Gastroesophageal sphincter (tissue), 4 donors: ENCODE results near the gene KIAA0586. TPM values are rescaled to one million over a fixed set of nuclear protein-coding genes. Genes with fewer than 3 reads are reported as not detected.

Experiments used
- ATAC-seq: fragments of 150-250 bp; one replicate; pipeline ENCODE4 v1.9.1; 2016; ENCODE audit warnings: mild to moderate bottlenecking, moderate library complexity
- H3K27ac ChIP-seq, 4 donors: fragments of 200-600 bp; sonication (generic) in 3 of 4; 1 replicate in 3 of 4; 2 replicates in 1 of 4; pipeline ENCODE4 v1.5.1; 2016 to 2019
- H3K27me3 ChIP-seq: fragments of 200-600 bp; sonication (generic); one replicate; pipeline ENCODE4 v1.5.1; 2019
- H3K36me3 ChIP-seq, 2 donors: fragments of 200-600 bp; sonication (generic); one replicate each; pipeline ENCODE4 v1.5.1; 2019; ENCODE audit warnings: control low read depth in 1 of 2
- H3K4me1 ChIP-seq, 3 donors: fragments of 200-600 bp; sonication (generic); 1 replicate in 2 of 3; 2 replicates in 1 of 3; pipeline ENCODE4 v1.5.1; 2016 to 2019; ENCODE audit warnings: control low read depth in 2 of 3
- H3K4me3 ChIP-seq, 2 donors: fragments of 200-600 bp; sonication (generic); one replicate each; pipeline ENCODE4 v1.5.1; 2019; ENCODE audit warnings: mild to moderate bottlenecking in 1 of 2, moderate library complexity in 1 of 2
- H3K9me3 ChIP-seq, 3 donors: fragments of 200-600 bp; sonication (generic); one replicate each; pipeline ENCODE4 v1.5.1; 2017 to 2019; ENCODE audit warnings: control low read depth in 2 of 3
- EP300 ChIP-seq: sonication (generic); formaldehyde crosslinking; IDR thresholded peaks from one replicate; pipeline ENCODE4 v1.6.1; 2017; ENCODE audit warnings: antibody characterized with exemption, mild to moderate bottlenecking
- POLR2A ChIP-seq, 2 donors: fragments of 450-650 bp; IDR thresholded peaks; one replicate each; pipeline ENCODE4 v1.6.1; 2017; ENCODE audit warnings: antibody characterized with exemption in 2 of 2, mild to moderate bottlenecking in 2 of 2, moderate library complexity in 1 of 2
- POLR2AphosphoS5 ChIP-seq: sonication (generic); formaldehyde crosslinking; IDR thresholded peaks from one replicate; pipeline ENCODE4 v1.6.1; 2017; ENCODE audit warnings: antibody characterized with exemption
- WGBS, 2 donors: methylation state at CpG; one replicate each; pipeline ENCODE4 v1.1.5; 2018; ENCODE audit warnings: low coverage in 1 of 2; 5-methylcytosine and 5-hydroxymethylcytosine counted together
- total RNA-seq, 4 donors: library from RNA; depleted of rRNA; stranded (reverse); fragments of >200 nt; gene quantifications; one replicate each; pipeline ENCODE4 v1.1.0, GENCODE V29; 2016
- TF ChIP-seq, protein P1 (sequence below), 4 experiments: fragments of 200-600 bp in 2 of 4; fragments of 450-650 bp in 2 of 4; sonication (generic) in 1 of 4; IDR thresholded peaks; one replicate each; pipeline ENCODE4 v1.5.1; 2017 to 2019; ENCODE audit warnings: antibody characterized with exemption in 4 of 4, mild to moderate bottlenecking in 2 of 4, moderate library complexity in 2 of 4

KIAA0586 gene
- total RNA-seq, 4 donors from 2014 or later, result 11.6 to 22.4 (median 18.0) TPM

- H3K9me3 ChIP-seq, result no peaks in the 10 kb centered on the region
- H3K27me3 ChIP-seq, result no peaks in the 10 kb centered on the region
- no peak for TF ChIP-seq EP300
- TF ChIP-seq POLR2AphosphoS5, result no peak
- H3K27ac ChIP-seq, result no peak overlapping the region
- 40 to 86% methylated on average over 1 of the region's 1 CpG for WGBS, 2 donors
- peaks cover 0 to 59% of the 10 kb centered on the region in 2 donors for H3K36me3 ChIP-seq
- ATAC-seq, result no peak
- H3K4me3 ChIP-seq, result no peak overlapping the region
- no peaks in the 10 kb centered on the region for H3K4me1 ChIP-seq
Observed at GRCh38 chr14:58488550-58488949, 61.0 kb downstream of the KIAA0586 start.

DNA sequence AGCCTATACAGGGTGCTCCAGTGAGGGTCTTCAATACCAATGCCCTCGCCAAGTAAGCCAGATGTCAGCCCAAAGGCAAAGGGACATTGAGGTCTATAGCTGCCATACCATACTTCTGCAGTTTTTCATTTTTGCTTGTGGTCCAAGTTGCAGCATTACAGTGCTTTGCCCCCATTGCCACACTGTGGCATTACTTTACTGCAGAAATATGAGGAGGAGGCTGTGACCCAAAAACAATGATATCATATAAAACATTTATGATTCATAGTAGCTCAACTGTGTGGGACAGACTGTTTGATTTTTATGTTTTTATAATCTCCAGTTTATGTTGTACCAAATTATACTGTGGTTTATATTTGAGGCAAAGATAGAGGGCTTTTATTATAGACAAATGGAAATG lies 64.1 kb downstream of the KIAA0586 start:
- Histone ChIP-seq H3K9me3 (no peaks in the 10 kb centered on the region), H3K4me1 (no peaks in the 10 kb centered on the region), H3K36me3 (peaks cover 0 to 81% of the 10 kb centered on the region in 2 donors), H3K4me3 (no peak overlapping the region), H3K27me3 (no peaks in the 10 kb centered on the region), H3K27ac (no peak overlapping the region)
- WGBS, 2 donors, result 83% methylated on average over 1 of the region's 1 CpG
- no peak for TF ChIP-seq POLR2A (IDR thresholded peaks at IDR 0.05)
- TF ChIP-seq POLR2AphosphoS5, result no peak
- TF ChIP-seq, protein P1, sequence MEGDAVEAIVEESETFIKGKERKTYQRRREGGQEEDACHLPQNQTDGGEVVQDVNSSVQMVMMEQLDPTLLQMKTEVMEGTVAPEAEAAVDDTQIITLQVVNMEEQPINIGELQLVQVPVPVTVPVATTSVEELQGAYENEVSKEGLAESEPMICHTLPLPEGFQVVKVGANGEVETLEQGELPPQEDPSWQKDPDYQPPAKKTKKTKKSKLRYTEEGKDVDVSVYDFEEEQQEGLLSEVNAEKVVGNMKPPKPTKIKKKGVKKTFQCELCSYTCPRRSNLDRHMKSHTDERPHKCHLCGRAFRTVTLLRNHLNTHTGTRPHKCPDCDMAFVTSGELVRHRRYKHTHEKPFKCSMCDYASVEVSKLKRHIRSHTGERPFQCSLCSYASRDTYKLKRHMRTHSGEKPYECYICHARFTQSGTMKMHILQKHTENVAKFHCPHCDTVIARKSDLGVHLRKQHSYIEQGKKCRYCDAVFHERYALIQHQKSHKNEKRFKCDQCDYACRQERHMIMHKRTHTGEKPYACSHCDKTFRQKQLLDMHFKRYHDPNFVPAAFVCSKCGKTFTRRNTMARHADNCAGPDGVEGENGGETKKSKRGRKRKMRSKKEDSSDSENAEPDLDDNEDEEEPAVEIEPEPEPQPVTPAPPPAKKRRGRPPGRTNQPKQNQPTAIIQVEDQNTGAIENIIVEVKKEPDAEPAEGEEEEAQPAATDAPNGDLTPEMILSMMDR (IDR thresholded peaks at IDR 0.05), result no peak
- no peak for TF ChIP-seq EP300
- ATAC-seq, result no peak

DNA sequence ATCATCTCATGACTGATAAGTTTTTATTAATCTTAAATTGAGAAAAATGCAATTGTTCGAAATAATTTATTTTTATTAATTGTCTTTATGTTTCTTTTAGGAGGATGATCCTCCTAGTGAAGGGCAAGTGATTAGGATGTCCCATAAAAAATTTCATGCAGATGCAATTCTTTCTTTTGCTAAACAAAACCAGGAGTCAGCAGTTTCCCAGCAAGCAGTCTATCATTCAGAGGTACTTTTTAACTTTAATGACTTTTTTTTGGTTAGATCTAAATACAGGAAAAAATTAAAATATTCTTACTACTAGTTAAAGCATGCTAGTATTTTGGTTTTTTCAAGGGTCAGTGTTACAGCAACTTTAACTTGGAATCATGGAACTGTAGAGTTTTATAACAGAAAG lies 64.5 kb downstream of the KIAA0586 start:
- Histone ChIP-seq H3K4me3 (no peak overlapping the region), H3K4me1 (no peaks in the 10 kb centered on the region), H3K27me3 (no peaks in the 10 kb centered on the region), H3K27ac (no peak overlapping the region), H3K36me3 (peaks cover 0 to 81% of the 10 kb centered on the region in 2 donors), H3K9me3 (no peaks in the 10 kb centered on the region)
- no peak for TF ChIP-seq EP300
- TF ChIP-seq POLR2AphosphoS5, result no peak
- TF ChIP-seq, protein P1 (IDR thresholded peaks at IDR 0.05), result no peak
- TF ChIP-seq POLR2A (IDR thresholded peaks at IDR 0.05), result no peak
- WGBS, 2 donors, result 80 to 81% methylated on average over 1 of the region's 1 CpG
- no peak for ATAC-seq

DNA sequence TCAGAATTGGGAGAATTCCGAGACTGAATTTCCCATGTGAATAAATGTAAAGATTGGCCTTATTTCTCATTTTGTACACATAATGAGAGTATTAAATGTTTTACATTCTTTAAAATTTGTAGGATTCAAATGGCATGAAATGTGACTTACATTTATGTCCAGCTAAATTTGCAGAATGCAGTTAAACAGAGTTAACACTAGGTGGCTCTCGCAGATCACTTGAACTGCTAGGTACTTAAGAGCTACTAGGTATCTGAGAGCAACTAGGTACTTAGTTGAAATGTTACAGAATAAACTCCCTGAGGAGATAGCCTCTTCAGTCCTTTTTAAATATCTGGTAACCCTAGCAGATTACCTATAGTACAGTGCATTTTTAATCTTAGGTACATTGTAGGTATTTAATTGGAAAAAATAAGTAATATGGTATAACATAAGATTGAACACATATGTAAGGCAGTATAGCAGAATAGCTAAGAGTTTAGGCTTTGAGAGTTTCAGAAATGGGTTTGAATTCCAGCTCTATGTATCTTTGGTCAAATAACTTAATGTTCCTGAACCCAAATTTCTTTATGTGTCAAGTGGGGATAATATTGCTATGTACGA lies 73.8 kb downstream of the KIAA0586 start:
- Histone ChIP-seq H3K4me1 (no peaks in the 10 kb centered on the region), H3K27me3 (no peaks in the 10 kb centered on the region), H3K9me3 (no peaks in the 10 kb centered on the region), H3K27ac (no peak overlapping the region), H3K4me3 (no peak overlapping the region), H3K36me3 (peaks cover 0 to 65% of the 10 kb centered on the region in 2 donors)
- WGBS, 2 donors, result 31 to 43% methylated on average over 3 of the region's 3 CpGs
- no peak for ATAC-seq
- TF ChIP-seq EP300, result no peak
- TF ChIP-seq, protein P1 (IDR thresholded peaks at IDR 0.05), result peak; percentile 78 to 85 (median 82)

DNA sequence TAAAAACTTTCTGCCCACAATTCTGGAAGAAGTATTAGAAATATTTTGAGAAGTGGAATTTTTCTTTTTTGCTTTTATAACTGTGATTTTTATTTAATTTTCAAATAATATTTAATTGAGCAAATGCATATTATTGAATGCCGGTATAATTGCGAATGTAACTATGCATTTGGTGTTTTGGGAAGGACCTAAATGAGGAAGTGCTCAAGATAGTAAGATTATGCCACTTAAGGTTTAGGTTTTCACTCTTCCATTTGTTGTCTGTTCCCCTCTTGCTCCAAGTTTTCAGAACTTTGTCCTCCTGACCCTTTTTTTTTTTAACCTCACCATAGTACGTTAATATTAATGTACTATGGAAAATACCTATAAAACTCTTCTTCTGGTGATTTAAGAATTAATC lies 85.8 kb downstream of the KIAA0586 start:
- Histone ChIP-seq H3K4me3 (no peak overlapping the region), H3K4me1 (no peaks in the 10 kb centered on the region), H3K9me3 (no peaks in the 10 kb centered on the region), H3K36me3 (peaks cover 0 to 52% of the 10 kb centered on the region in 2 donors), H3K27me3 (no peaks in the 10 kb centered on the region), H3K27ac (no peak overlapping the region)
- WGBS, 2 donors, result 68 to 89% methylated on average over 3 of the region's 3 CpGs
- no peak for ATAC-seq
- TF ChIP-seq POLR2A (IDR thresholded peaks at IDR 0.05) (no peak), POLR2AphosphoS5 (no peak), EP300 (no peak)
- TF ChIP-seq, protein P1 (IDR thresholded peaks at IDR 0.05), result no peak
